Endodermal cell (in vitro differentiated cells): ENCODE data around the gene SDK2. TPM values are rescaled to one million over a fixed set of nuclear protein-coding genes. Genes with fewer than 3 reads are reported as not detected.

ENCODE experiments used
- DNase-seq: peaks from one replicate; pipeline ENCODE4 v3.0.0-alpha.2; 2017
- H3K27ac ChIP-seq: 2 replicates; pipeline ENCODE4 v1.5.1; 2013; ENCODE audit warnings: mild to moderate bottlenecking, low read depth, low read length, moderate library complexity
- H3K27me3 ChIP-seq: 2 replicates; pipeline ENCODE4 v1.6.1; 2013; ENCODE audit warnings: mild to moderate bottlenecking, low read length, moderate library complexity; ENCODE audit not compliant: insufficient read depth, control insufficient read depth, poor library complexity, severe bottlenecking
- H3K36me3 ChIP-seq: 2 replicates; pipeline ENCODE4 v1.7.0; 2013; ENCODE audit warnings: mild to moderate bottlenecking, low read length, moderate library complexity; ENCODE audit not compliant: control insufficient read depth, insufficient read depth
- H3K4me1 ChIP-seq: one replicate; pipeline ENCODE4 v1.7.0; 2013; ENCODE audit warnings: low read length; ENCODE audit not compliant: control insufficient read depth, insufficient read depth
- H3K4me3 ChIP-seq: 2 replicates; pipeline ENCODE4 v1.5.1; 2013; ENCODE audit warnings: mild to moderate bottlenecking, low read length, moderate library complexity
- H3K9ac ChIP-seq: 2 replicates; pipeline ENCODE4 v1.6.1; 2013; ENCODE audit warnings: mild to moderate bottlenecking, low read length, moderate library complexity; ENCODE audit not compliant: poor library complexity, severe bottlenecking; ENCODE audit errors: extremely low read depth
- H3K9me3 ChIP-seq: 2 replicates; pipeline ENCODE4 v1.6.1; 2013; ENCODE audit warnings: mild to moderate bottlenecking, low read length, moderate library complexity; ENCODE audit not compliant: control insufficient read depth
- H3K27ac Mint-ChIP-seq: 2 replicates; pipeline ENCODE4 v1.8.0; 2020; ENCODE audit warnings: mixed read lengths
- H3K27me3 Mint-ChIP-seq: 2 replicates; pipeline ENCODE4 v1.8.0; 2021; ENCODE audit warnings: mild to moderate bottlenecking, mixed read lengths; ENCODE audit not compliant: insufficient read depth
- H3K36me3 Mint-ChIP-seq: 2 replicates; pipeline ENCODE4 v1.8.0; 2020; ENCODE audit warnings: low read depth, mixed read lengths
- H3K4me1 Mint-ChIP-seq: 2 replicates; pipeline ENCODE4 v1.8.0; 2020; ENCODE audit warnings: mixed read lengths
- H3K4me3 Mint-ChIP-seq: 2 replicates; pipeline ENCODE4 v1.8.0; 2020; ENCODE audit warnings: mild to moderate bottlenecking, moderate library complexity, mixed read lengths
- H3K9me3 Mint-ChIP-seq: 2 replicates; pipeline ENCODE4 v1.8.0; 2020; ENCODE audit warnings: mild to moderate bottlenecking, mixed read lengths
- CTCF ChIP-seq: fragments of 200-600 bp; sonication (generic); conservative IDR thresholded peaks from 2 replicates; pipeline ENCODE4 v1.5.0; 2021; ENCODE audit warnings: antibody characterized with exemption, mild to moderate bottlenecking
- WGBS, 2 experiments: methylation state at CpG; one replicate each; pipeline versions ENCODE4 v1.1.5 to v1.1.7; 2013; ENCODE audit warnings: missing lambda C conversion rate in 2 of 2, mixed read lengths in 1 of 2; ENCODE audit not compliant: insufficient coverage in 1 of 2, insufficient read length in 1 of 2; 5-methylcytosine and 5-hydroxymethylcytosine counted together
- total RNA-seq, 2 donors: library from RNA; stranded (reverse); fragmentation: NEBNext Ultra II Directional in 1 of 2; extraction: Animal tissue kit (Norgen Biotek cat#: 25700) in 1 of 2; gene quantifications; 2 replicates in 1 of 2; 3 replicates in 1 of 2; pipeline ENCODE4 v1.2.1, GENCODE V29; 2021

Gene SDK2
- total RNA-seq, 2 donors from 2014 or later, result 5.9 to 7.0 TPM

- no peak for TF ChIP-seq CTCF
These were observed 313.2 kb downstream of the SDK2 start for GRCh38 chr17:73331060-73331459.

GRCh38 chr17:73327676-73328075 lies 316.6 kb downstream of the SDK2 start:
- H3K9me3 Mint-ChIP-seq, result no peaks in the 10 kb centered on the region
- peaks cover 1% of the 10 kb centered on the region for H3K27me3 Mint-ChIP-seq
- peaks cover 7% of the 10 kb centered on the region for H3K4me1 ChIP-seq
- H3K4me3 Mint-ChIP-seq, result no peak overlapping the region
- H3K27ac ChIP-seq, result no peak overlapping the region
- no peaks in the 10 kb centered on the region for H3K27me3 ChIP-seq
- no peak for TF ChIP-seq CTCF
- H3K9ac ChIP-seq, result no peak overlapping the region
- no peak overlapping the region for H3K27ac Mint-ChIP-seq
- peaks cover 23% of the 10 kb centered on the region for H3K4me1 Mint-ChIP-seq
- no peak for DNase-seq
- no peaks in the 10 kb centered on the region for H3K36me3 Mint-ChIP-seq
- H3K9me3 ChIP-seq, result no peaks in the 10 kb centered on the region
- 94 to 97% methylated on average over 5 to 6 of the region's 7 CpGs for WGBS, 2 experiments
- H3K4me3 ChIP-seq, result no peak overlapping the region
- no peaks in the 10 kb centered on the region for H3K36me3 ChIP-seq

More at GRCh38 chr17:73331060-73331459, 313.2 kb downstream of the SDK2 start:
- no peaks in the 10 kb centered on the region for H3K27me3 ChIP-seq
- Mint-ChIP-seq H3K27ac (no peak overlapping the region), H3K4me1 (no peaks in the 10 kb centered on the region), H3K9me3 (no peaks in the 10 kb centered on the region), H3K27me3 (peaks cover 1% of the 10 kb centered on the region), H3K4me3 (no peak overlapping the region), H3K36me3 (no peaks in the 10 kb centered on the region)
- no peaks in the 10 kb centered on the region for H3K36me3 ChIP-seq
- no peak overlapping the region for H3K27ac ChIP-seq
- H3K9ac ChIP-seq, result no peak overlapping the region
- H3K9me3 ChIP-seq, result no peaks in the 10 kb centered on the region
- H3K4me3 ChIP-seq, result no peak overlapping the region
- 60% methylated on average over 3 of the region's 3 CpGs; no CpG with 5 or more reads in 1 of the 2 experiments for WGBS, 2 experiments
- H3K4me1 ChIP-seq, result no peaks in the 10 kb centered on the region
- DNase-seq, result no peak

GRCh38 chr17:73325527-73325842 lies 318.8 kb downstream of the SDK2 start:
- Histone ChIP-seq H3K9ac (no peak overlapping the region), H3K36me3 (no peaks in the 10 kb centered on the region), H3K9me3 (no peaks in the 10 kb centered on the region), H3K27ac (no peak overlapping the region), H3K4me3 (no peak overlapping the region), H3K4me1 (peaks cover 7% of the 10 kb centered on the region), H3K27me3 (no peaks in the 10 kb centered on the region)
- Mint-ChIP-seq H3K4me1 (peaks cover 23% of the 10 kb centered on the region), H3K9me3 (no peaks in the 10 kb centered on the region), H3K4me3 (no peak overlapping the region), H3K36me3 (no peaks in the 10 kb centered on the region), H3K27me3 (peaks cover 1% of the 10 kb centered on the region), H3K27ac (no peak overlapping the region)
- TF ChIP-seq CTCF, result no peak
- DNase-seq, result no peak
- 80 to 86% methylated on average over 4 of the region's 4 CpGs for WGBS, 2 experiments
